SK-N-SH treated with all-trans-retinoic acid at 6 μM for 48 hours (cell line): Measurements from ENCODE around the gene AGTR1.

Experiments used
- ATAC-seq: fragments of 200-7000 bp; cut with Tn5 transposase; 3 replicates; pipeline ENCODE4 v1.9.1; 2020; ENCODE audit warnings: mild to moderate bottlenecking, moderate library complexity
- BACH2 ChIP-seq: fragments of 250-450 bp; sonication (Bioruptor Pico); IDR thresholded peaks from 2 replicates; pipeline ENCODE4 v1.9.0; 2021; ENCODE audit warnings: mild to moderate bottlenecking, borderline replicate concordance
- CREB5 ChIP-seq: fragments of 250-450 bp; sonication (Bioruptor Pico); IDR thresholded peaks from 2 replicates; pipeline ENCODE4 v1.5.1; 2020; ENCODE audit warnings: low read depth, mild to moderate bottlenecking, moderate library complexity
- CSDC2 ChIP-seq: fragments of 250-450 bp; sonication (Bioruptor Pico); IDR thresholded peaks from 2 replicates; pipeline ENCODE4 v1.5.0; 2020; ENCODE audit warnings: mild to moderate bottlenecking, moderate library complexity
- ESRRG ChIP-seq: fragments of 250-450 bp; sonication (Bioruptor Pico); IDR thresholded peaks from 2 replicates; pipeline ENCODE4 v1.6.1; 2021; ENCODE audit warnings: mild to moderate bottlenecking
- GLIS3 ChIP-seq: fragments of 250-450 bp; sonication (Bioruptor Pico); IDR thresholded peaks from 2 replicates; pipeline ENCODE4 v1.5.0; 2020; ENCODE audit warnings: mild to moderate bottlenecking, moderate library complexity
- ISL1 ChIP-seq: fragments of 250-450 bp; sonication (Bioruptor Pico); IDR thresholded peaks from 2 replicates; pipeline ENCODE4 v2.1.2; 2022; ENCODE audit warnings: mild to moderate bottlenecking, moderate library complexity
- OSR1 ChIP-seq: fragments of 250-450 bp; sonication (Bioruptor Pico); IDR thresholded peaks from 2 replicates; pipeline ENCODE4 v1.8.0; 2022; ENCODE audit warnings: moderate library complexity, mild to moderate bottlenecking, inconsistent platforms
- PATZ1 ChIP-seq: fragments of 250-450 bp; sonication (Bioruptor Pico); IDR thresholded peaks from 2 replicates; pipeline ENCODE4 v1.8.0; 2020; ENCODE audit warnings: mild to moderate bottlenecking, moderate library complexity, borderline replicate concordance
- PPARA ChIP-seq: fragments of 250-450 bp; sonication (Bioruptor Pico); IDR thresholded peaks from 2 replicates; pipeline ENCODE4 v1.5.0; 2020; ENCODE audit warnings: mild to moderate bottlenecking, borderline replicate concordance
- RARB ChIP-seq: fragments of 250-450 bp; sonication (Bioruptor Pico); IDR thresholded peaks from 2 replicates; pipeline ENCODE4 v1.8.0; 2021; ENCODE audit warnings: mild to moderate bottlenecking, moderate library complexity
- SNAI2 ChIP-seq: fragments of 250-450 bp; sonication (Bioruptor Pico); IDR thresholded peaks from 2 replicates; pipeline ENCODE4 v1.5.0; 2020; ENCODE audit warnings: mild to moderate bottlenecking, moderate library complexity
- TCF4 ChIP-seq: fragments of 250-450 bp; sonication (Bioruptor Pico); IDR thresholded peaks from 2 replicates; pipeline ENCODE4 v1.8.0; 2021; ENCODE audit warnings: mild to moderate bottlenecking, moderate library complexity, borderline replicate concordance
- TOX ChIP-seq: fragments of 250-450 bp; sonication (Bioruptor Pico); IDR thresholded peaks from 2 replicates; pipeline ENCODE4 v1.8.0; 2021; ENCODE audit warnings: mild to moderate bottlenecking, moderate library complexity, borderline replicate concordance
- TSHZ2 ChIP-seq: fragments of 250-450 bp; sonication (Bioruptor Pico); IDR thresholded peaks from 2 replicates; pipeline ENCODE4 v1.5.0; 2020; ENCODE audit warnings: mild to moderate bottlenecking, moderate library complexity
- ZC3H10 ChIP-seq: fragments of 250-450 bp; sonication (Bioruptor Pico); IDR thresholded peaks from 2 replicates; pipeline ENCODE4 v1.5.1; 2021; ENCODE audit warnings: mild to moderate bottlenecking, moderate library complexity
- ZFP3 ChIP-seq: fragments of 250-450 bp; sonication (Bioruptor Pico); IDR thresholded peaks from 2 replicates; pipeline ENCODE4 v1.5.0; 2020; ENCODE audit warnings: mild to moderate bottlenecking, moderate library complexity
- ZFP30 ChIP-seq: fragments of 450-650 bp; formaldehyde crosslinking; IDR thresholded peaks from 2 replicates; pipeline ENCODE4 v1.5.0; 2022; ENCODE audit warnings: mild to moderate bottlenecking, moderate library complexity
- ZNF70 ChIP-seq: fragments of 450-650 bp; formaldehyde crosslinking; IDR thresholded peaks from 2 replicates; pipeline ENCODE4 v1.5.0; 2020; ENCODE audit warnings: mild to moderate bottlenecking, moderate library complexity
- ZNF8 ChIP-seq: fragments of 450-650 bp; formaldehyde crosslinking; IDR thresholded peaks from 2 replicates; pipeline ENCODE4 v1.5.0; 2020; ENCODE audit warnings: mild to moderate bottlenecking, moderate library complexity
- TF ChIP-seq, protein P1 (sequence below): fragments of 250-450 bp; sonication (Bioruptor Pico); IDR thresholded peaks from 2 replicates; pipeline ENCODE4 v1.5.1; 2021; ENCODE audit warnings: mild to moderate bottlenecking, moderate library complexity
- TF ChIP-seq, protein P2 (sequence below): fragments of 250-450 bp; sonication (Bioruptor Pico); IDR thresholded peaks from 2 replicates; pipeline ENCODE4 v1.8.0; 2021; ENCODE audit warnings: low read depth, mild to moderate bottlenecking, moderate library complexity, borderline replicate concordance

Gene AGTR1

GRCh38 chr3:148720873-148721272 is 23.2 kb downstream of the AGTR1 start (continued):
- no peak for TF ChIP-seq TSHZ2 (CRISPR knock-in tag)

- TF ChIP-seq OSR1 (no peak), RARB (0 out of 2 replicates have a peak, but pooled peaks have one; percentile 33), CREB5 (CRISPR knock-in tag) (no peak), GLIS3 (no peak), TCF4 (no peak)
- peak; percentile 98 for ATAC-seq
Observed at GRCh38 chr3:148723631-148724030, 25.9 kb downstream of the AGTR1 start.

DNA sequence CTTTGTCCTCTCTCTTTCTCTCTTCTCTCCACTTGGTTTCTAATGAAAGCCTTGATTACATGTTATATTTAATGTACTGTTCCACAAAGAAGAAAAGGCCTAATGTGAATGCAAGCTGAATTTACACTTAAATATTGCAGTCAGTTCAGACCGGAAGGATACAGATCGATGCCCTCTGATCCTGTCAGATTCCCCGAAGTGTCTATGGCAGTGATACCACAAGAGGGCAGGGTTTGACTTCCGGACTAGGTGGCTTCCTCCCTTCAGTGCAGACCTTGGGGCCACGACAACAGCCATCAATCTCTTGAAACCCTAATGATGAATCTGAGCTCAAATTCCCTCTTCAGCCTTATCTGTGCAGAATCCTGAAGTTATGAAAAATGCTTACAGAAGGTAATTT is 29.5 kb downstream of the AGTR1 start:
- peak; percentile 77 for ATAC-seq
- TF ChIP-seq ZNF8 (no peak), TSHZ2 (CRISPR knock-in tag) (no peak), SNAI2 (CRISPR knock-in tag) (no peak), ZFP3 (CRISPR knock-in tag) (no peak), TOX (CRISPR knock-in tag) (no peak), CSDC2 (CRISPR knock-in tag) (no peak), TCF4 (no peak), OSR1 (no peak), RARB (no peak), ZC3H10 (CRISPR knock-in tag) (no peak), ZNF70 (CRISPR knock-in tag) (no peak)
- TF ChIP-seq, protein P1, sequence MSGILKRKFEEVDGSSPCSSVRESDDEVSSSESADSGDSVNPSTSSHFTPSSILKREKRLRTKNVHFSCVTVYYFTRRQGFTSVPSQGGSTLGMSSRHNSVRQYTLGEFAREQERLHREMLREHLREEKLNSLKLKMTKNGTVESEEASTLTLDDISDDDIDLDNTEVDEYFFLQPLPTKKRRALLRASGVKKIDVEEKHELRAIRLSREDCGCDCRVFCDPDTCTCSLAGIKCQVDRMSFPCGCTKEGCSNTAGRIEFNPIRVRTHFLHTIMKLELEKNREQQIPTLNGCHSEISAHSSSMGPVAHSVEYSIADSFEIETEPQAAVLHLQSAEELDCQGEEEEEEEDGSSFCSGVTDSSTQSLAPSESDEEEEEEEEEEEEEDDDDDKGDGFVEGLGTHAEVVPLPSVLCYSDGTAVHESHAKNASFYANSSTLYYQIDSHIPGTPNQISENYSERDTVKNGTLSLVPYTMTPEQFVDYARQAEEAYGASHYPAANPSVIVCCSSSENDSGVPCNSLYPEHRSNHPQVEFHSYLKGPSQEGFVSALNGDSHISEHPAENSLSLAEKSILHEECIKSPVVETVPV (CRISPR knock-in tag), result no peak
- TF ChIP-seq, all 23 proteins: peak for 0

- ATAC-seq, result no peak
- TF ChIP-seq PATZ1 (CRISPR knock-in tag), result no peak
- no peak for TF ChIP-seq TCF4
- TF ChIP-seq, protein P2, sequence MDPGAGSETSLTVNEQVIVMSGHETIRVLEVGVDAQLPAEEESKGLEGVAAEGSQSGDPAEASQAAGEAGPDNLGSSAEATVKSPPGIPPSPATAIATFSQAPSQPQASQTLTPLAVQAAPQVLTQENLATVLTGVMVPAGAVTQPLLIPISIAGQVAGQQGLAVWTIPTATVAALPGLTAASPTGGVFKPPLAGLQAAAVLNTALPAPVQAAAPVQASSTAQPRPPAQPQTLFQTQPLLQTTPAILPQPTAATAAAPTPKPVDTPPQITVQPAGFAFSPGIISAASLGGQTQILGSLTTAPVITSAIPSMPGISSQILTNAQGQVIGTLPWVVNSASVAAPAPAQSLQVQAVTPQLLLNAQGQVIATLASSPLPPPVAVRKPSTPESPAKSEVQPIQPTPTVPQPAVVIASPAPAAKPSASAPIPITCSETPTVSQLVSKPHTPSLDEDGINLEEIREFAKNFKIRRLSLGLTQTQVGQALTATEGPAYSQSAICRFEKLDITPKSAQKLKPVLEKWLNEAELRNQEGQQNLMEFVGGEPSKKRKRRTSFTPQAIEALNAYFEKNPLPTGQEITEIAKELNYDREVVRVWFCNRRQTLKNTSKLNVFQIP (CRISPR knock-in tag), result no peak
- TF ChIP-seq GLIS3, result no peak
- TF ChIP-seq ZFP3 (CRISPR knock-in tag), result no peak
- TF ChIP-seq ISL1 (CRISPR knock-in tag), result no peak
- TF ChIP-seq ZNF8, result no peak
- no peak for TF ChIP-seq RARB
- no peak for TF ChIP-seq SNAI2 (CRISPR knock-in tag)
- TF ChIP-seq BACH2, result no peak
- no peak for TF ChIP-seq ESRRG (CRISPR knock-in tag)
- TF ChIP-seq ZFP30 (CRISPR knock-in tag), result no peak
- no peak for TF ChIP-seq PPARA
- TF ChIP-seq OSR1, result no peak
- no peak for TF ChIP-seq CREB5 (CRISPR knock-in tag)
Observed at GRCh38 chr3:148728753-148729152, 31.1 kb downstream of the AGTR1 start.
